Endometrial microvascular endothelial cells (primary cell): ENCODE data around the gene SHANK2. TPM values are rescaled to one million over a fixed set of nuclear protein-coding genes. Genes with fewer than 3 reads are reported as not detected.

Experiments used
- in situ Hi-C: cut with HindIII; loops from 2 replicates; pipeline ENCODE4 v1.10.0; 2017; ENCODE audit warnings: low sequenced_read_pairs, low pct_unique_long_range_greater_than_20kb; ENCODE audit errors: inconsistent ontology term
- total RNA-seq: library from RNA; depleted of rRNA; stranded (reverse); fragments of >200 nt; gene quantifications from one replicate; pipeline ENCODE4 v1.2.3, GENCODE V29; 2015; ENCODE audit errors: inconsistent ontology term

Gene SHANK2
- total RNA-seq, 1 donor from 2014 or later: not detected

DNA sequence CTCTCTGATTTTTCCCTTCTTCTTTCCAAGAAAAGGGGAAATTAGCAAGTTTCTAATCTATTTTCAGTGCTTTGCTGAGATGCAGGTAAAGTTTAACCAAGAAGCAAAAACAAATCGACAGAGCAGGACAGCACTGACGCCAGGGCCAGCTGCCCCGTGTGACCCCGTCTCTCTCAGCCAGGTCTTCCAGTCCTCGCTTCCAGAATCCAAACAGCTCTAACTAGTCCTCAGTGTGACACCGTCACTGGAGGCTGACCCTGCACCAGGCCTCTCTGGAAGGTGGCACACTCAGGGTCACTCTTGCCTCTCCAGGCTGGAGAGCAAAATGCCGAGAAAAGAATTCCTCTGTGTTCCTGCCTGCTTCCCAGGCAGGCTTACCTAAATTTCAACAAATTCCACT lies 44.8 kb downstream of the SHANK2 start:
- in situ Hi-C loops: no loop called here

- in situ Hi-C loops: no loop called here
Observed at GRCh38 chr11:71206186-71206585, 46.2 kb downstream of the SHANK2 start.

DNA sequence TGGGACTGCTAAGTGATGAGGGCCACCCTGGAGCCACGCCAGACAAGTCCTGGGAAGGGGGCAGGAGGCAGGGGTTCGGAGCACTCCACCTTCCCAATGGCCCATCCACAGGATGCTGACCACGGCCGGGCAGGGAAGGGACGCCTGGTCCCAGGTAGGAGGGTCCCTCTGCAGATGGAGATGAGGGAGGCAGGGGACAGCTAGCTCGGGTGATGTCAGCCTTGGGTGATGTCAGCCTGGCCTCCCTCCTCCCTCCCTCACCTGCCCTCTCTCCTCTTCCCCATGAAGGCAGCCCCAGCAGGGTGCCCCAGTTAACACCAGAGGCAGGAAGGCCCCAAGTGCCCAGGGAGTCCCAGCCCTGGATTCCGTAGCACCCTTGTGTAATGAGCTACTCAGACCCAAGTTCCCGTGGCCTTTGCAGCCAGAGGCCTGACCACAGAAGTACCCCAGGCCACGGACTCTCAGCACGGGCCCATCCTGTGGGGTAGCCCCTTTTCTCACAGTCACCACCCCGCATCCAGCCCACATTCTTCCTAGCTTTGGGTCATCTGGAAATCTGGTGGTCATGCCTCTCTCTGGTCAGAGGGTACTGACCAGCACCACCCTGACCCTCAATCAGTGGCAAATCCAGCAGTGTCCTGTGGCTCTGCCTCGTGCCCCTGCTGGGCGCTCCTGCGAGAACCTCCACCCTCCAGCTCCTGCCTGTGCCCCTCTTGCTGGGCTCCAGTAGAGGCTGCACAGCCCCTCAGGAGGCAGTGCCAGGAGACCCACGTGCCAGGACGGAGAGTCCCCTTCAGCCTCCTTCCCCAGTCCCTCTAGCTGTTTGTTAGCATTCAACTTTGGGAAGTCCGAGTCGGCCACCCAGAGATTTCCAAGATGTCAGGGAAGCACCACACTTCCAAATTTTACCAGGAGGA lies 47.4 kb downstream of the SHANK2 start:
- in situ Hi-C loops: no loop called here

GRCh38 chr11:71204294-71204693 lies 48.1 kb downstream of the SHANK2 start:
- in situ Hi-C loops: no loop called here

DNA sequence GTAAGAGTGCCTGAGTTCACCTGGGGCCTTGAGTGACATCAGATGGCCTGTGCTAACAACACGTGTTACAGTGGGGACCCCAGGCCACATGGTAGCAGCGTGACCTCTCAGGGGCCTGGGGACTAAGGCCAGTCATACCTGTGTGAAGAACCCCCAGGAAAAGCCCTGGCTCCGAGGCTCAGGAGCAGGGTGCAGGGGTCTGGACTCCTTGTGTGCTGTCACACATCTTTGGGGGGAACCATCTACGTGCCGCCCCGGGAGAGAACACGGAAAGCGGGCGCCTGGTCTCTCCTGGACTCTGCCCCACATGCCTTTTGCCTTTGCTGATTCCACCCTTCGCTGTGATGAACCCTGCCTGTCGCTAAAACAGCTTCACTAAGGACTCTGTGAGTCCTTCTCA lies 48.7 kb downstream of the SHANK2 start:
- in situ Hi-C loops: no loop called here

GRCh38 chr11:71202966-71203365 lies 49.4 kb downstream of the SHANK2 start:
- in situ Hi-C loops: no loop called here

DNA sequence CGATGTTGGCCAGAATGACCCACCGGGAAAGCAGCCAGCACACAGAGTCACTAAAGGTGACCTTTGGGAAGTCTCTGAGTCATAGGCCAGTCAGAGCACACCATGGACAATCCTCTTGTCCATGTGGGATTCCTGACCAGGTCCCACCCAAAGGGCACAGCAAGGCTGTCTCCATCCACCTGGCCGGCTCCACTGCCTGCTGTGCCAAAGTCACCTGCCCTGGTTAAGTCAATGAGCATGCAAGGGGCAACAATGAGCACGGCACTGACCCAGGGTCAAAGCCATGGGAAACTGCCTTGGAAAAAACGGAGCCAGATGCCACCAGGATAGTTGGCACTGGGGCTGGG lies 49.8 kb downstream of the SHANK2 start:
- in situ Hi-C loops: no loop called here

Other genes with a start within 250 kb of the SHANK2 start
- 43.2 TPM for gene DHCR7, start 195.8 kb upstream of the SHANK2 start, total RNA-seq
- 81.0 TPM for gene NADSYN1, start 200.6 kb upstream of the SHANK2 start, total RNA-seq